Left renal cortex interstitium (tissue), 4 donors: ENCODE measurements around the gene FOXF2. TPM values are rescaled to one million over a fixed set of nuclear protein-coding genes. Genes with fewer than 3 reads are reported as not detected.
"Not testable (repeated sequence)": the region's sequence is repeated elsewhere in the genome, so short reads cannot be mapped to it uniquely, and the experiment has no call there.

Experiments used
- DNase-seq, 4 donors: peaks; one replicate each; pipeline ENCODE4 v3.0.0-alpha.2; 2013; ENCODE audit warnings: low read depth in 4 of 4, low spot score in 2 of 4, missing footprints in 1 of 4
- polyA plus RNA-seq, 4 donors: library from polyadenylated mRNA; unstranded; fragments of 120-200 nt; gene quantifications; one replicate each; pipeline ENCODE4 v1.2.1, GENCODE V29; 2013; ENCODE audit not compliant: insufficient read length in 4 of 4

Gene FOXF2
- polyA plus RNA-seq = under 1 TPM; 0.16 to 0.25 (median 0.22) TPM

GRCh38 chr6:1389369-1390132 lies at the start of gene FOXF2:
Gene FOXF2, plus strand, starts transcription at chr6:1389576. Its CDS starts 372 bp downstream, at chr6:1389948.
- no peak for DNase-seq

- DNase-seq = no peak
Measured at GRCh38 chr6:1346101-1346500, 43.3 kb upstream of the FOXF2 start.

- no peak for DNase-seq
Measured at GRCh38 chr6:1346558-1347091, 42.8 kb upstream of the FOXF2 start.

GRCh38 chr6:1347161-1347560 lies 42.2 kb upstream of the FOXF2 start:
- DNase-seq = no peak

GRCh38 chr6:1348675-1349074 lies 40.7 kb upstream of the FOXF2 start:
- no peak for DNase-seq

- DNase-seq = no peak
Measured at GRCh38 chr6:1349655-1350054, 39.7 kb upstream of the FOXF2 start.

- no peak for DNase-seq
Measured at GRCh38 chr6:1351381-1352008, 37.9 kb upstream of the FOXF2 start.

- DNase-seq = not testable (repeated sequence)
Measured at GRCh38 chr6:1355068-1355467, 34.3 kb upstream of the FOXF2 start.

- not testable (repeated sequence) for DNase-seq
Measured at GRCh38 chr6:1361717-1362116, 27.7 kb upstream of the FOXF2 start.

GRCh38 chr6:1362643-1363042 lies 26.7 kb upstream of the FOXF2 start:
- DNase-seq = no peak

GRCh38 chr6:1363298-1363697 lies 26.1 kb upstream of the FOXF2 start:
- DNase-seq = no peak

GRCh38 chr6:1363729-1364572 lies 25.4 kb upstream of the FOXF2 start:
- DNase-seq = no peak

- no peak for DNase-seq
Measured at GRCh38 chr6:1364791-1365190, 24.6 kb upstream of the FOXF2 start.

- no peak for DNase-seq
Measured at GRCh38 chr6:1365686-1366085, 23.7 kb upstream of the FOXF2 start.

GRCh38 chr6:1367771-1368170 lies 21.6 kb upstream of the FOXF2 start:
- DNase-seq = no peak

GRCh38 chr6:1368940-1369339 lies 20.4 kb upstream of the FOXF2 start:
- no peak for DNase-seq

GRCh38 chr6:1369695-1370094 lies 19.7 kb upstream of the FOXF2 start:
- not testable (repeated sequence) for DNase-seq

GRCh38 chr6:1371933-1372332 lies 17.4 kb upstream of the FOXF2 start:
- DNase-seq = no peak

- no peak for DNase-seq
Measured at GRCh38 chr6:1372690-1373089, 16.7 kb upstream of the FOXF2 start.

GRCh38 chr6:1376653-1377052 lies 12.7 kb upstream of the FOXF2 start:
- DNase-seq = no peak

- DNase-seq = no peak
Measured at GRCh38 chr6:1377526-1377925, 11.8 kb upstream of the FOXF2 start.
